Central memory CD8-positive, alpha-beta T cell (primary cell): ENCODE measurements around the gene COL17A1.

Experiments
- ATAC-seq: fragments of 150-1000 bp; cut with Tn5 transposase; replicated peaks from 2 replicates; pipeline ENCODE4 v1.10.0; 2022; ENCODE audit warnings: mild to moderate bottlenecking, moderate FRiP score, moderate number of reproducible peaks; ENCODE audit not compliant: poor library complexity, severe bottlenecking; ENCODE audit errors: extremely low read depth
- DNase-seq, 2 donors: peaks; one replicate each; pipeline ENCODE4 v3.0.0; 2021; ENCODE audit warnings: low spot score in 2 of 2
- H3K27ac Mint-ChIP-seq: one replicate; pipeline ENCODE4 v1.8.0; 2022; ENCODE audit warnings: low read depth, mild to moderate bottlenecking, moderate library complexity, mixed read lengths
- H3K27me3 Mint-ChIP-seq: one replicate; pipeline ENCODE4 v1.8.0; 2022; ENCODE audit warnings: mixed read lengths
- H3K36me3 Mint-ChIP-seq: one replicate; pipeline ENCODE4 v1.8.0; 2022; ENCODE audit warnings: mild to moderate bottlenecking, moderate library complexity, mixed read lengths; ENCODE audit not compliant: insufficient read depth
- H3K4me1 Mint-ChIP-seq: one replicate; pipeline ENCODE4 v1.8.0; 2022; ENCODE audit warnings: mixed read lengths
- H3K4me3 Mint-ChIP-seq: one replicate; pipeline ENCODE4 v1.8.0; 2022; ENCODE audit warnings: mild to moderate bottlenecking, moderate library complexity, mixed read lengths
- H3K9me3 Mint-ChIP-seq: one replicate; pipeline ENCODE4 v1.8.0; 2022; ENCODE audit warnings: mixed read lengths

Gene COL17A1

DNA sequence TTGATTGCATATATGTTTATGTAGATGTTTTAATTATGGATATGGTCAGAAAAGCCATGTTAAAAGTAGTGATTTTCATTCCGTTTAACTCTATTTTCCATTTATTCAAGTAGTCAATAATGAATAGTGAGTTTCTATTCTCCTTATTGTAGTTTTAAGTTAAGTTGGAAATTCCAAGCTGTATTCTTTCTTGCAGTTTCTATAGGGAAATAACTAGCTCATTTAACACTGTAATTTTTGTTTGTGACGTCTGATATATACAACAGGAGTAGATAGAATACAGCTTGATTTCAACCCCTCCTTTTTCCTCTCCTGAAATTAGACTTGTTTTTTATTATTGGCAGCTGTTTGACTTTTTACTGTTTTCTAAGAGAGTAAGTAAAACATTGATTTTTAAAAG, 71.5 kb downstream of the COL17A1 start:
- Mint-ChIP-seq H3K27ac (no peak overlapping the region), H3K4me3 (no peak overlapping the region), H3K4me1 (no peaks in the 10 kb centered on the region), H3K36me3 (peaks cover 27% of the 10 kb centered on the region), H3K9me3 (no peaks in the 10 kb centered on the region), H3K27me3 (no peaks in the 10 kb centered on the region)
- ATAC-seq (no peak), DNase-seq (no peak)

DNA sequence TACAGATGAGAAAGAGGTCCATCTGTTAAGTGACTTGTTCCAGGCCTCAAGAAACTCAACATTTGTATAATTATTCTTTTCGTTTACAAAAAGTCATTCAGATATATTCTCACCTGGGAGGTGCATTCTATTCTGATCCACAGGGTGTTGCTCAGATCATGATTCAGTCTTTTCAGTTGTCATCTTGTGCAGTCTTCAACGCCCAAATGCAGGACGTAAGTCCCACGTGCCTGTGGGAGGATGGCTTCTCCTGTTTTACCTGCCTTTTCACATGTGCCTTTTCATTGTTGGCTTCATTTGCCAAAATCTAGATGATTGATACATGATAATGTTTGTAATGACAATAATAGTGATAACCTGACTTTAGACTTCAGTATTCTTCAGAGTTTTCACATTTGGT, 72.2 kb downstream of the COL17A1 start:
- H3K4me3 Mint-ChIP-seq = no peak overlapping the region
- H3K27ac Mint-ChIP-seq = no peak overlapping the region
- peaks cover 25% of the 10 kb centered on the region for H3K36me3 Mint-ChIP-seq
- no peak for ATAC-seq
- H3K27me3 Mint-ChIP-seq = no peaks in the 10 kb centered on the region
- no peaks in the 10 kb centered on the region for H3K9me3 Mint-ChIP-seq
- DNase-seq = no peak
- H3K4me1 Mint-ChIP-seq = no peaks in the 10 kb centered on the region

DNA sequence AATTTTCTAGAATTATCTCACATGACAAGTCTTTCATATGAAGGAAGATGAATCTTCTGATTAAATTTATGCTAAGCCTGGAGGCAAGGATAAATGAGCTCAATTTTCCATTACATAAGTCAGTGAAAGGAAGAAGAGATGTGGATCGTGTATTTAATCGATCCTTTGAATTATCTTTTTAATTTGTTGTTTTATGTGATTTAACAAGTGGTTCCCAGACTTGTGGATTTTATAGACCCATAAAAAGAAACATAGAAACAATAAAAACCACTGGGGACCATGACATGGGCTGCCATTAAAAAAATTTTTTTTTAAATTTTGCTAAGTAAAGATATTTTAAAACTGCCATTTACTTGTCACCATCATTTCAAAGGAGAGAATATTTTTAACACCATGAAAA, 73.8 kb downstream of the COL17A1 start:
- DNase-seq (no peak), ATAC-seq (no peak)
- Mint-ChIP-seq H3K36me3 (peaks cover 25% of the 10 kb centered on the region), H3K4me3 (no peak overlapping the region), H3K9me3 (no peaks in the 10 kb centered on the region), H3K27me3 (no peaks in the 10 kb centered on the region), H3K4me1 (no peaks in the 10 kb centered on the region), H3K27ac (no peak overlapping the region)

DNA sequence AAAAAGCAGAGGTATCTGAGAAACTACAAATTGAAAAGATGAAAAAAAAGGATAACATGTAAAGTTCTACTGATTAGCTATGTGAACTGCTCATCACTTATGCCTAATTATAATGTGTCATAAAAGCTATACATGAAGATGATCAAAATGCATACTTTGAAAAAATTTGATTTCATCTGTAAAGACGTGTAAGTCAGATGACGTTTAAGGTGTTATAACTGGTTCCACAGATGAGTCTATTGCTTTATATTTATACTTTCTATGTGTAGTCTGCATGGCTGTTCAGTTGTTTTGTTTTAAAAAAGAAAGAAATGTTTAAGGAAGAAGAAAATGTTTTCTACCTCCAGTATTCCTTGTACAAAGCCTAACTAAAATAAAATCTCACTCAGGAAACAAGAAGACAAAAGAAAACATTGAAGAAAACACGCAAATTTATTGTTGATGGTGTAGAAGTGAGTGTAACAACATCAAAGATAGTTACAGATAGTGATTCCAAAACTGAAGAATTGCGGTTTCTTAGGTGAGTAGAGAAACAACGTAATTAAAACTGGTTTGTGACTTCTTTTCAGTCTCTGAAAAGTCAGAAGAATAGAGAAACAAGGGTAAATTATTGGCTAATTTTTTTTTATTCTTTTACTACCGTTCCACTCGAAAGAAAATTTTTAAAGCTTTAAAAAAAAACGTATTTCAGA, 80.4 kb downstream of the COL17A1 start:
- Mint-ChIP-seq H3K4me3 (peak overlapping the region; percentile 24), H3K36me3 (peaks cover 52% of the 10 kb centered on the region), H3K27ac (peak overlapping the region; percentile 88), H3K9me3 (no peaks in the 10 kb centered on the region), H3K4me1 (peaks cover 22% of the 10 kb centered on the region), H3K27me3 (no peaks in the 10 kb centered on the region)
- ATAC-seq (peak; percentile 80), DNase-seq (no peak)

DNA sequence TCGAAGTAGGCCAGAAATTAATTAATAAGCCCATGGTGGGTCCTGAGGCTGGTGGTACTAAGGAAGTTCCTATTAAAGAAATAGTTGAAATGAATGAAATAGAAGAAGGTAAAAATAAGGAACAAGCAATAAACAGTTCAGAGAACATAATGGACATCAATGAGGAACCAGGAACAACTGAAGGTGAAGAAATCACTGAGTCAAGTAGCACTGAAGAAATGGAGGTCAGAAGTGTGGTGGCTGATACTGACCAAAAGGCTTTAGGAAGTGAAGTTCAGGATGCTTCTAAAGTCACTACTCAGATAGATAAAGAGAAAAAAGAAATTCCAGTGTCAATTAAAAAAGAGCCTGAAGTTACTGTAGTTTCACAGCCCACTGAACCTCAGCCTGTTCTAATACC, 82.8 kb downstream of the COL17A1 start:
- no peak for DNase-seq
- Mint-ChIP-seq H3K4me1 (peaks cover 22% of the 10 kb centered on the region), H3K36me3 (peaks cover 49% of the 10 kb centered on the region), H3K27me3 (no peaks in the 10 kb centered on the region), H3K27ac (peak overlapping the region; percentile 64), H3K9me3 (no peaks in the 10 kb centered on the region), H3K4me3 (no peak overlapping the region)
- no peak for ATAC-seq

DNA sequence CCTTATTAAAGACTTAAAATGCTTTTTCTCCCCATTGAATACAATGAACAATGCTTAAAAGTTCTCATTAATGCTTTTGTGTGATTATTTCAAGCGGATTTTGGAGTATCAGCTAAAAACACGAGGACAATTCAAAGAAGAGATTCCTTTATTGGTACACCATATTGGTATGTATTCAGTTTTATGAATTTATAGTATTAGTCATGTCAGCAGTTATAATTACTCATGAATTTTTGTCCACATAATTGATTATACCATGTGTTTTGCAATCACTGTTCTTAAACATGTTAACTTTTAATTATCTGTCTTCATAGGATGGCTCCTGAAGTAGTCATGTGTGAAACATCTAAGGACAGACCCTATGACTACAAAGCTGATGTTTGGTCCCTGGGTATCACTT, 86.9 kb downstream of the COL17A1 start:
- Mint-ChIP-seq H3K9me3 (no peaks in the 10 kb centered on the region), H3K27me3 (no peaks in the 10 kb centered on the region), H3K27ac (no peak overlapping the region), H3K36me3 (peaks cover 54% of the 10 kb centered on the region), H3K4me1 (peaks cover 28% of the 10 kb centered on the region), H3K4me3 (no peak overlapping the region)
- DNase-seq (no peak), ATAC-seq (no peak)

DNA sequence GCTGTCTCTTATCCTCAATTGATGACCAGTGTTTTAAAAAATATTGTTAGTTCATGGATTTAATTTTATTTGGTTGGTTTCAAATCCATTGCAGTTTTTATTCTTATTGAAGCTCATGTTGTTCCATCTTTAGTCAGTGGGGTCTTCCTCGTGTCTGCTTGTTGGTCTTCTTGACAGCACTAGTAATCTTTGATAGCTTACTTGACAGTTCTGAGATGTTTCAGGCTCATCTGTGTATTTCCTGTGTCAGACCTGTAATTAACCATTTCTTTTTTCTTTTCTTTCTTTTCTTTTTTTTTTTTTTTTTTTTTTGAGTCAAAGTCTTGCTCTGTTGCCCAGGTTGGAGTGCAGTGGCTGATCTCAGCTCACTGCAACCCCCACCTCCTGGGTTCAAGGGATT, 90.5 kb downstream of the COL17A1 start:
- Mint-ChIP-seq H3K36me3 (peaks cover 39% of the 10 kb centered on the region), H3K9me3 (no peaks in the 10 kb centered on the region), H3K4me3 (no peak overlapping the region), H3K4me1 (peaks cover 25% of the 10 kb centered on the region), H3K27me3 (no peaks in the 10 kb centered on the region), H3K27ac (peak overlapping the region; percentile 53)
- DNase-seq = no peak
- no peak for ATAC-seq

DNA sequence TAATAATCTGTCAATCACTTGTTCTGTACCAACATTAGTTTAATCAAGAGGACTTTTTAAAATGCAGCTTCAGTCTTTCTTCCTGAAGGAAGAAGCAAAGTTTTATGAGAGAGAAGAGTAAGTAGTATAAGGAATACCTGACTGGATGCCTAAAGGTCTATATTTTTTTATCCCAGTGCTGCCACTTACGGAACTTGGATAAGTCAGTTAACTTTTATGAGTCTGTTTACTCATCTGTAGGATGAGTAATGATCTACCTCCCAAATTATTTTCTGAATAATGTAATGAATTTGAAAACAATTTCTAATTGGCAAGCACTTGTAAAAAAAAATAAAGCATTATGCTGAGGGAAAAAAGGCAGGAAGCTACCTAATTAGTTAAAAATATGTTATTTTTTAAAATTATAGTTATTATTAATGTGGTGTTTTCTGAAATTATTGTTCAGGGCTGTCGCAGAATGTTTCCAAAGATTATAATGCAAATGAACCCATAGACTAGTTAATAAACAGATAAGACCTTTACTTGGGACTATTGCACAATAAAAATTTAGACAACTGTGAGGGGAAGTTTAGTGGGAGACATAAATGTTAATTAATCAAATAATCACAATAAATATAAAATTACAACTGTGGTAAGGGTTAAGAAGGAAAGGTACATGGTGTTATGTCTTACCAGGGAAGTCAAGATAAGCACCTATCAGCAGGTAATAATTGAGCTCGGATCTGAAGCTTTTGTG, 94.1 kb downstream of the COL17A1 start:
- no peak overlapping the region for H3K27ac Mint-ChIP-seq
- no peak overlapping the region for H3K4me3 Mint-ChIP-seq
- no peaks in the 10 kb centered on the region for H3K9me3 Mint-ChIP-seq
- DNase-seq (no peak), ATAC-seq (no peak)
- H3K36me3 Mint-ChIP-seq = peaks cover 28% of the 10 kb centered on the region
- H3K4me1 Mint-ChIP-seq = peaks cover 38% of the 10 kb centered on the region
- no peaks in the 10 kb centered on the region for H3K27me3 Mint-ChIP-seq

DNA sequence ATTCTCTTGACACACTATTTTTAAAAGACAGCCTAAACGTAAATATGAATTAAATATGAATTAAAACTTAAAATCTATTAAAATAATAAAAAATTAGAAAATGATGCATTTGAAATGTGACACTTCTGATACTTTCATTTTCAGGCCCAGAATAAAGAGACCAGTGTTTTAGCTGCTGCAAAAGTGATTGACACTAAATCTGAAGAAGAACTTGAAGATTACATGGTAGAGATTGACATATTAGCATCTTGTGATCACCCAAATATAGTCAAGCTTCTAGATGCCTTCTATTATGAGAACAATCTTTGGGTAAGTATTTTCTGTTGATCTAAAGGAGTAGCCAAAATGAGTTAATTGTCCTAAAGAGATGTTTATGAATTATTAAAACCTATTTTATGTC, 95.1 kb downstream of the COL17A1 start:
- Mint-ChIP-seq H3K4me3 (peak overlapping the region; percentile 10), H3K4me1 (peaks cover 42% of the 10 kb centered on the region), H3K9me3 (no peaks in the 10 kb centered on the region), H3K36me3 (peaks cover 24% of the 10 kb centered on the region), H3K27ac (no peak overlapping the region), H3K27me3 (no peaks in the 10 kb centered on the region)
- ATAC-seq (no peak), DNase-seq (no peak)

DNA sequence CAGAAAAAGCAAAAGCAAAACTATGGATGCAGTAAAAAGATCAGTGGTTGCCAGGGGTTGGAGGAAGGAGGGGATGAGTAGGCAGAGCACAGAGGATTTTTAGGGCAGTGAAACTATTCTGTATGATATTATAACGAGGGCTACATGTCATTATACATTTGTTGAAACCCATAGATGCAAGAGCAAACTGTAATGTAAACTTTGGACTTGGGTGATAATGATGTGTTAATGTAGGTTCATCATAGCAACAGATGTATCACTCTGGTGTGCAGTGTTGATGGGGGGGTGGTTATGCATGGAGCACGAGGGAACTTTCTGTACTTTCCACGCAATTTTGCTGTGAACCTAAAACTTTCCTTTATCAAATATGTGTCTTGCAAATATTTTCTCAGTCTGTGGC, 95.6 kb downstream of the COL17A1 start:
- Mint-ChIP-seq H3K4me3 (peak overlapping the region; percentile 10), H3K27ac (no peak overlapping the region), H3K36me3 (peaks cover 20% of the 10 kb centered on the region), H3K9me3 (no peaks in the 10 kb centered on the region), H3K4me1 (peaks cover 40% of the 10 kb centered on the region), H3K27me3 (no peaks in the 10 kb centered on the region)
- ATAC-seq (no peak), DNase-seq (no peak)

DNA sequence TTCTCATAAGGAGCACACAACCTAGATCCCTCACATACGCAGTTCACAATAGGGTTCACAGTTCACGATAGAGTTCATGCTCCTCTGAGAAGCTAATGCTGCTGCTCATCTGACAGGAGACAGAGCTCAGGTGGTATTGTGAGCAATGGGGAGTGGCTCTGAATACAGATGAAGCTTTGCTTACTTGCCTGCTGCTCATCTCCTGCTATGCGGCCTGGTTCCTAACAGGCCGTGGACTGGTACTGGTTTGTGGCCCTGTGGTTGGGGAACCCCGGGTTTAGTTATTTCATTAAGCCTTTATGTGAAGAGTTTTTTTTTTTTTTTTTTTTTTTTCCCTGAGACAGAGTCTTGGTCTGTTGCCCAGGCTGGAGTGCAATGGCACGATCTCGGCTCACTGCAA, 99.3 kb downstream of the COL17A1 start:
- no peak overlapping the region for H3K4me3 Mint-ChIP-seq
- H3K36me3 Mint-ChIP-seq = peaks cover 12% of the 10 kb centered on the region
- H3K27ac Mint-ChIP-seq = peak overlapping the region; percentile 38
- peaks cover 66% of the 10 kb centered on the region for H3K4me1 Mint-ChIP-seq
- H3K27me3 Mint-ChIP-seq = no peaks in the 10 kb centered on the region
- ATAC-seq (no peak), DNase-seq (no peak)
- no peaks in the 10 kb centered on the region for H3K9me3 Mint-ChIP-seq

DNA sequence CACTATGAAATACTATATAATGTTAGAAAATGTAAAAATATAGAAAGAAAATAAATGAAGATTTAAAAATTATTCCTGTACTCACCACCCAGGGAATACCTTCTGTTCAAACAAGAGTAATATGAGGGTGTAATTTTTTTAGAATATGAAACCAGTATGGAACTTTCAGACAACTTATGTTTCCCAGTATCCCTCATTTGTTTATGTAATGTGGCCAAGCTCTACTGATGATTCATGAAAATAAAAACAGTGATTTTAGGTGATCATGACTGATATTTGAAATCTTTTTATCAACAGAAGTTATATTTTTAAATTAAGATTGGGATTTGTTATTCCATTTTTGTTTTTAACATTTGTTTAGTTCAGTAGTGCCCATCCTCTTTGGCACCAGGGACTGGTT, 100.0 kb downstream of the COL17A1 start:
- peak overlapping the region; percentile 38 for H3K27ac Mint-ChIP-seq
- no peak for ATAC-seq
- DNase-seq = no peak
- H3K27me3 Mint-ChIP-seq = no peaks in the 10 kb centered on the region
- peaks cover 73% of the 10 kb centered on the region for H3K4me1 Mint-ChIP-seq
- no peaks in the 10 kb centered on the region for H3K9me3 Mint-ChIP-seq
- H3K4me3 Mint-ChIP-seq = peak overlapping the region; percentile 25
- peaks cover 9% of the 10 kb centered on the region for H3K36me3 Mint-ChIP-seq

DNA sequence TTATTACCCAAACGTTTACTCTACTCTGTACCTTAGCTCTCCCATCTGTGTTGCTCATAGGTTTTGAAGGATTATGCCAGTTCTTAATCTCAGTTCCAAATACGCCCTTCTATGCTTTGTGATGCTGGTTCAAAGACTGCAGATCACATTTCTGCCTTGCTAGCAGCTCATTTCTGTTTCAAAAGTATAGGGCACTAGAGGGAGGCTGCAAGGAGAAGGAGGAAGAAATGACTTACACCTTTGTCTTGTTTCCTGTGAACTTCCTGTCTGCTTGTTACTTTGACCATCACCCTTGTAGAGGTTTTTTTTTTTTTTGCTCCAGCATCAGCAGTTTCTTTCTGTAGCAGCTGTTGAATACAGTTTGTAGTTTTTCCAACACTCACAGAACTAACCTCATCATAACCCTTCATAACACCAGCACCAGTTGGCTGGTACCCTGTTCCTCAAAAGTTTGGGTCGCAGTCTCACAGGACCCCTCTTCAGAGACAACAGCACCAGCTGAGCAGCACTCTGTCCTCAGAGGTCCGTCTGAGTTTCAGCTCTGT, 102.2 kb downstream of the COL17A1 start:
- Mint-ChIP-seq H3K4me3 (peak overlapping the region; percentile 55), H3K36me3 (peaks cover 5% of the 10 kb centered on the region), H3K4me1 (peaks cover 70% of the 10 kb centered on the region), H3K27me3 (no peaks in the 10 kb centered on the region), H3K9me3 (no peaks in the 10 kb centered on the region), H3K27ac (peak overlapping the region; percentile 80)
- DNase-seq = no peak
- ATAC-seq = peak; percentile 83
